HG02840 (cell line): ENCODE measurements around the gene MOV10.
A peak's percentile ranks its signal among the peaks of the same experiment; 100 is the strongest.
"Not testable (repeated sequence)": the region's sequence is repeated elsewhere in the genome, so short reads cannot be mapped to it uniquely, and the experiment has no call there.

ENCODE experiments used
- ATAC-seq: cut with Tn5 transposase; IDR thresholded peaks from one replicate; pipeline ENCODE4 v1.9.1; 2021; ENCODE audit warnings: mild to moderate bottlenecking, moderate library complexity, moderate number of reproducible peaks; ENCODE audit not compliant: unreplicated experiment, low FRiP score

MOV10 gene, protein sequence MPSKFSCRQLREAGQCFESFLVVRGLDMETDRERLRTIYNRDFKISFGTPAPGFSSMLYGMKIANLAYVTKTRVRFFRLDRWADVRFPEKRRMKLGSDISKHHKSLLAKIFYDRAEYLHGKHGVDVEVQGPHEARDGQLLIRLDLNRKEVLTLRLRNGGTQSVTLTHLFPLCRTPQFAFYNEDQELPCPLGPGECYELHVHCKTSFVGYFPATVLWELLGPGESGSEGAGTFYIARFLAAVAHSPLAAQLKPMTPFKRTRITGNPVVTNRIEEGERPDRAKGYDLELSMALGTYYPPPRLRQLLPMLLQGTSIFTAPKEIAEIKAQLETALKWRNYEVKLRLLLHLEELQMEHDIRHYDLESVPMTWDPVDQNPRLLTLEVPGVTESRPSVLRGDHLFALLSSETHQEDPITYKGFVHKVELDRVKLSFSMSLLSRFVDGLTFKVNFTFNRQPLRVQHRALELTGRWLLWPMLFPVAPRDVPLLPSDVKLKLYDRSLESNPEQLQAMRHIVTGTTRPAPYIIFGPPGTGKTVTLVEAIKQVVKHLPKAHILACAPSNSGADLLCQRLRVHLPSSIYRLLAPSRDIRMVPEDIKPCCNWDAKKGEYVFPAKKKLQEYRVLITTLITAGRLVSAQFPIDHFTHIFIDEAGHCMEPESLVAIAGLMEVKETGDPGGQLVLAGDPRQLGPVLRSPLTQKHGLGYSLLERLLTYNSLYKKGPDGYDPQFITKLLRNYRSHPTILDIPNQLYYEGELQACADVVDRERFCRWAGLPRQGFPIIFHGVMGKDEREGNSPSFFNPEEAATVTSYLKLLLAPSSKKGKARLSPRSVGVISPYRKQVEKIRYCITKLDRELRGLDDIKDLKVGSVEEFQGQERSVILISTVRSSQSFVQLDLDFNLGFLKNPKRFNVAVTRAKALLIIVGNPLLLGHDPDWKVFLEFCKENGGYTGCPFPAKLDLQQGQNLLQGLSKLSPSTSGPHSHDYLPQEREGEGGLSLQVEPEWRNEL

GRCh38 chr1:112674440-112674985 is at the start of gene MOV10:
Gene MOV10, plus strand, starts transcription at chr1:112674659. Its CDS starts 254 bp downstream, at chr1:112674913.
- peak; percentile 48 for ATAC-seq

- no peak for ATAC-seq
Measured at GRCh38 chr1:112625696-112626095, 48.8 kb upstream of the MOV10 start.

DNA sequence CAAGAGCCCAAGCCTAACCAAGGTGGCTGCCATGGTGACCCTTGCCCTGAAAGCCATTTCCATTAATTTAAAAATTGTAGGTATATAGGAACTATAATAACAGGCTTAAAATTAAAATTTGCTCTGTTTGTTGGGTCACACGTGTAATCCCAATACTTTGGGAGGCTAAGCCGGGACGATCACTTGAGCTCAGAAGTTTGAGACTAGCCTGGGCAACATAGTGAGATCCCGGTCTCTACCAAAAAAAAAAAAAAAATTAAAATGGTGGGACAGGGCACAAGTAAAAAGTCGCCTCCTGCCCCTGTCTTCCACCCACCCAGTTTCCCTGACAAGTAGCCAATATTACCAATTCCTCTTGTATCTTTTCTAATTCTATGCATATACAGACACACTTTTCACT is 48.3 kb upstream of the MOV10 start:
- ATAC-seq = no peak

DNA sequence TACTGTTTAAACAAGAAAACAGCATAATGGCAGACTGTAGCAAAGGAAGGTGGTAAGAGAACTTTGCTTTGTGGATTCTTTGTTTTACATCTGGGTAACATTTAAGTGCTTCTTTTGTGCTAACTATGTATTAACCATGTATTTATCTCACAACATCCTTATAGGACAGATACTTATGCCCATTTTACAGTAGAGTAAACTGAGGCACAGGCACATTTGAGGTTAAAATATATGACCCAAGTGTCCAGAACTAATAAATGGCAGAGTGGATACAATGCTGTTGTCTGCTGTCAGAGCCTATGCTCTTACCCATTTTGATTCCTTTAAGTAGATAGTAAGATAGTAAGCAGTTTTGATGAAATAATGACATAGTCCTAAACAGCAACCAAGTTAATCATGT is 47.6 kb upstream of the MOV10 start:
- ATAC-seq = no peak

DNA sequence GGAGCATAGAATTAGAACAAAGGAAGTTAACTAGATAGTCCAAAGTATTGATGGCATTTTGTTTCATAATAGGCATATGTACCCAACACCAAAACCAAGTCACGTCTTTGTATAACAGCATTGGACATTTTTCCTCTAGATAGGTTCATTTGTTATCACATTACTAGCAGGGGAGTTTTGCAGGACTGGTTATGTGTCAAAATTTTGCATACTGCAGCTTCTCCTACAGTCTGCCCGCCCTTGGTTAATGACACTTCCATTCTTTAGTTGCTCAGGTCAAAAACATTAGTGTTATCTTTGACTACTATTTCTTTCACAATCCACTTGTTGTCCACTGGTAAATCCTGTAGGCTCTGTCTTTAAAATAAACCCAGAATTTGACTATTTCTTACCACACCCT is 45.9 kb upstream of the MOV10 start:
- no peak for ATAC-seq

DNA sequence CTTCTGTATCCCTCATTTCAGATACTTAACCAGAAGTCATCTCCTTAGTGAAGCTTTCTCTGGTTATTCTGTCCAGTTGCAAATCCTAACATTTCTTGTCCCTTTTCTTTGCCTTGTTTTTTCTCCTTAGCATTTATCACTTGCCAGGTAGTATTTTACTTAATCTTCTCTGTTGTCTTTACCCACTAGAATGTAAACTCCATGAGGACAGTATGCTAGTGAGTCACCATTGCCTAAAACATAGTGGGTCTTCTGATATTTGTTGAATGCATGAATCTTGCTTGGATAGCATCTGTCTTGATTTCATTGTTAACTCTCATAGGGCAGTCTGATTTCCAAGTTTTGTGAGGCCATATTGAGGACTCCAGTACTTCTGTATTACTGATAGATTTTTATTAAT is 45.2 kb upstream of the MOV10 start:
- ATAC-seq = no peak

DNA sequence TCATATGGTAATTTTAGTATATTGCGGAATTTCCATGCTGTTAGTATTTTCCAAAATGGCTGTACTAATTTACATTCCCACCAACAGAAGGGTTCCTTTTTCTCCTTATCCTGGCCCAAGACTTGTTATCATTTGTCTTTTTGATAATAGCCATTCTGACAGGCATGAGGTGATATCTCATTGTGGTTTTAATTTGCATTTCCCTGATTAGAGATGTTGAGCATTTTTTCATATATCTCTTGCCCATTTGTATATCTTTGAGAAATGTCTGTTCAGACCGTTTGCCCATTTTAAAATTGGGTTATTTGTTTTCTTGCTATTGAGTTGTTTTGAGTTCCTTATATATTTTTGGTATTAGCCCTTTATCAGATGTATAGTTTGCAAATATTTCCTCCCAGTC is 40.8 kb upstream of the MOV10 start:
- ATAC-seq = no peak

DNA sequence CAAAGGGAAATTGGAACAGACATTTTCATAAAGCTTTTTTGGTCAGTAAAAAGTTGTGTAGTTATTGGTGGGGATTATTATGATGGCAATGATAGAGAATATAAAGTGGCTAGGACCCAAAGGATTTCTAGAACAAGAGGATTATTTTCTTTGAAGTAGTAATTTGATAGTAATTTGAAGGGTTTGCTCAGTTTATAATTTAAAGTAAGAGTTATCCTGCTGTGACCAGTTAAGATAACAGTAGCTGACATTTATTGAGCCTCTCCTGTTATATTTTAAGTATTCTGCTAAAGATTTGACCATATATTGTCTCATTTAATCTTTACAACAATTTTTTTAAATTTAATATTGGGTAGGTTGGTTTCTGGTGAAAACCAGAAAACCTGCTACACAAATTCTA is 40.1 kb upstream of the MOV10 start:
- no peak for ATAC-seq

DNA sequence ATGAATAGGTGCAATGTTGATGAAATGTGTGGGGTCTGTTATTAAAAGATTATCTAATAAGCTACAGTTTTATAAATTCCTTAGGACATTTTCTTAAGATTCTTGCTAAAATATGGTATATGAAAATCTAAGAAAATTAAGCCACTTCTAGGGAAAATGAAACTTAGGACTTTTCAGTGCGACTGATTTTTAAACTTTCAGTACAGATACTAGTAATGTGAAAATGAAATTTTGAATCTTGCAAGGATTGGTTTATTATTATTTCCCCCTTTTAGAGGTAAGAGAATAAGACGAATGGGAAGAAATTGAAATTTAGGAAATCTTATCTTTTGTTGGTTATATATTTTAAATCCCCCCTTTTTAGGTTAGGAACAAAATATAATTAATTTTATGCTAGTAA is 38.4 kb upstream of the MOV10 start:
- peak; percentile 17 for ATAC-seq

- ATAC-seq = peak; percentile 42
Measured at GRCh38 chr1:112636597-112637253, 37.7 kb upstream of the MOV10 start.

DNA sequence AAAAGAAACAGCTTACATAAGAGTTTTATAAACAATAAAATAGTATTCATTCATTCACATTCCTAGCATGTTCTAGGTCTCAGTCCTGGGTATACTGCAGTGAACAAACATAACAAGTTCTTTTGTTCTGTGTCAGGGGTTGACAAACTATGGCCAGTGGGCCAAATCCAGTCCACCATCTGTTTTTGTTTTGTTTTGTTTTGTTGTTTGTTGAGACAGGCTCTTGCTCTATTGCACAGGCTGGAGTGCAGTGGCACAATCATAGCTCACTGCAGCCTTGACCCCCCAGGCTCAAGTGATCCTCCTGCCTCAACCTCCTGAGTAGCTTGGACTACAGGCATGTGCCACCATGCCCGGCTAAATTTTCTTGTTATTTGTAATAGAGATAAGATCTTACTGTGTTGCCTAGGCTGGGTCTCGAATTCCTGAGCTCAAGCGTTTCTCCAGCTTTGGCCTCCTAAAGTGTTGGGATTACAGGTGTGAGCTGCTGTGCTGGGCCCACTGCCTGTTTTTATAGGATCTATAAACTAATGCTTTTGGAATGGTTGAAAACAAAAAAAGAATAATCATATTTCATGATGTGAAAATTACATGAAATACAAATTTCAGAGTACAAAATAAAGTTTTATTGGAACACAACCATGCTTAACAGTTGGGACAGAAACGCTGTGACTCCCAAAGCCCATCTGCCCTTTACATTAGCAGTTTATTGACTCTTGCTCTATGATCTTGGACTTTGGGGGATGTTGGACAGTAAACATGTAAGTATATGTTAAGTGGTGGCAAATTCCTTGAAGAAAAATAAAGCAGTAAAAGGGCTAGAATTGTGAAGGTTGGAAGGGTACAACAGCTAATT is 37.0 kb upstream of the MOV10 start:
- ATAC-seq = no peak

DNA sequence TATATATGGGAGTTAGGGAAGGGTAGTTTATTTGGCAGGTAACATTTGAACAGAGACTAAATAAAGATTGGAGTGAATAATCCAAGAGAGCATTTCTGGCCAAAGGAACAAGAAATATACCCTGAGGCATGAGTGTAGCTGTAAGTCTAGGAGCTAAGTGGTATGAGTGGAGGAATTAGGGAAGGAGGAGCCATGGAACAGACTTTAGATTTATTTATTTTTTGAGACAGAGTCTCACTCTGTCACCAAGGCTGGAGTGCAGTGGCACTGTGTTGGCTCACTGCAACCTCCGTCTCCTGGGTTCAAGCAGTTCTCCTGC is 36.4 kb upstream of the MOV10 start:
- ATAC-seq = no peak

- not testable (repeated sequence) for ATAC-seq
Measured at GRCh38 chr1:112640437-112640836, 34.0 kb upstream of the MOV10 start.

DNA sequence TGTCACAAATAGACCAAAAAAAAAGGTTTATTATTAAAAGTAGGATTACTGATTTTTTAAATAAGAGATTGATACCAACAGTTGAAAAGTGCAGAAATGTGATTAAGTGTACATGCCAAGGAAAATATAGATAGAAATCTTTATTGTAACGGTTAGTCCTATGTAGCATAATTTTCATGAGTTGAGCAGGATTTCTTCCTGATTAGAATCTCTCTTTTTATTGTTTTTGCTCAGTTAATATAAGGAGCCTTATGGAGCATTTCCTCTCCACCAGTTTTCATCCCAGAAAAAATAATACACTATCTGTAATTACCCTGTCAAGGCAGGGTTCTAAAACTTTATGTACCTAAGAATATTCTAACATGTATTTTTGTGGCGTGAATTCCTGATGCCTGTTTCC is 31.4 kb upstream of the MOV10 start:
- no peak for ATAC-seq

GRCh38 chr1:112646225-112646624 is 28.2 kb upstream of the MOV10 start:
- ATAC-seq = no peak

GRCh38 chr1:112651205-112651604 is 23.3 kb upstream of the MOV10 start:
- no peak for ATAC-seq

DNA sequence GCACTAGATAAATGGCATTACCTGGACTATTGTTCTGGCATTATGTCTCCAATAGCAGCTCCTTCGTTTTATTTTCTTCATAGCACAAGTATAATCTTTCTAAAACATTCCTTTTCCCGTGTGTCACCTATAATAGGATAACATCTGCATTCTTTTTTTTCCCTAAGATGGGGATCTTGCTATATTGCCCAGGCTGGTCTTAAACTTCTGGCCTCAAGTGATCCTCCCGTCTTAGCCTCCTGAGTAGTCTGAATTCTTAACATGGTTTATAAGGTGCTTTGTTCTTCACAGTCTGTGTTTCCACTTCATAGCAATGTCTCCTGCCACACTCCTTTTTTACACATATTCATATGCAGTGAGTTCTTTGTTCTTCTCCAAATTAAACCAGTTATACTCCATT is 8.6 kb upstream of the MOV10 start:
- ATAC-seq = no peak

DNA sequence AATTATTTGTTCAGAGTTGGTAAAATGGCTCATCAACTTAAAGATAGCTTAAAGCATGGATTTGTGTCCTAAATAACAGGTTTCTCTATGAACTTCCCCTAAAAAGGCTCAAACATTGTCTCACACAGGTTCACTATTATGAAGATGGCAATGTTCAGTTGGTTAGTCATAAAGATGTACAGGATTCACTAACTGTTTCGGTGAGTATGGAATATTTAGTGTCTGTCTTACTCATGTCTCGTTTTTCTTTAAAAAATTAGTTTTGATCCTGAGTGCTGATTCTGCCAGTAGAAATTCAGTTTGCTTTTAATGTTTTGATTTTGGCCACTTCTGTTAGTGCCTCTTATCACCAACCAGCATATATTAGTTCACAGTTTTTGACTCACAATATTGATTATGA is 7.5 kb upstream of the MOV10 start:
- no peak for ATAC-seq

DNA sequence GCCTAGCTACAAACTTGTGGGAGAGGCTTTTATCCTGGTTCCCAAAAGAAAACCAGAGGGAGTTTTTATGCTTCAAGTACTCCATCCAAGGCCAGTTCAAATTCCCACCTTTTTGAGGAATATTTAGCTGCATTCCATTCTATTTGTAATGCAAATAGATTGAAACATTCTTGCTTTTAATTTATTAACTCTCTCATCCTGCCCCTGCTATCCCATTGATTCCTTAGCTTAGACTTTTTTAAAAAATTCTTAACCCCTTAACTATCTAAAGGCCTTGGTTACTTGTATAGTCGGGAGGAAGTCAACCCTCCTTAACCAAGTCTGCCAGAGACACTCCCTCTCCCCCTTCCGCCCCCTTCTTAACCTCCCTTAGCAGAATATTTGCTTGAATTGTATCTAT is 2.5 kb upstream of the MOV10 start:
- no peak for ATAC-seq

- no peak for ATAC-seq
Measured at GRCh38 chr1:112672842-112673241, 1.6 kb upstream of the MOV10 start.
